ENCODE measurements around the gene TCF7L2. TPM values are rescaled to one million over a fixed set of nuclear protein-coding genes. Genes with fewer than 3 reads are reported as not detected.

Gene TCF7L2
- total RNA-seq, 1 experiment from 2014 or later: 14.8 TPM

- Histone ChIP-seq H3K27ac (no peak overlapping the region), H3K36me3 (ENCODE audit: low read depth) (no peaks in the 10 kb centered on the region), H3K27me3 (ENCODE audit: insufficient read depth, low read depth) (no peaks in the 10 kb centered on the region), H3K9me3 (ENCODE audit: insufficient read depth, low read depth) (no peaks in the 10 kb centered on the region), H3K4me1 (replicated peaks; ENCODE audit: insufficient read depth) (no peaks in the 10 kb centered on the region), H3K9me2 (ENCODE audit: insufficient read depth) (no peaks in the 10 kb centered on the region), H4K20me1 (ENCODE audit: insufficient read depth) (no peaks in the 10 kb centered on the region), H3K4me3 (no peak overlapping the region), H3K4me2 (no peak overlapping the region), H3K79me2 (ENCODE audit: low read depth) (no peaks in the 10 kb centered on the region), H2AFZ (no peak overlapping the region), H3F3A (ENCODE audit: insufficient read depth, low read depth) (no peaks in the 10 kb centered on the region)
- no peak for DNase-seq
- ChIA-PET CTCF (no interaction called here), POLR2A (ENCODE audit: unreplicated experiment) (no interaction called here)
- intact Hi-C loops (cut with micrococcal nuclease; ENCODE audit: unreplicated experiment): no loop called here
- no peak for TF ChIP-seq CTCF (conservative IDR thresholded peaks at IDR 0.05)
- no TSS peak for BruUV-seq (replicated peaks)
Observed at GRCh38 chr10:113169853-113170460, 219.9 kb downstream of the TCF7L2 start.

GRCh38 chr10:113171662-113172061, 221.6 kb downstream of the TCF7L2 start:
- no peaks in the 10 kb centered on the region for H3K36me3 ChIP-seq (ENCODE audit: low read depth)
- no peak overlapping the region for H3K4me3 ChIP-seq
- CTCF ChIA-PET: interaction anchor here (0.5 kb wide), 1 partner anchor 301 kb away, joined by 4 read pairs; no protein-coding TSS in a partner anchor
- no peak for TF ChIP-seq EZH2 (IDR thresholded peaks at IDR 0.05; ENCODE audit: low read depth)
- TF ChIP-seq CTCF (conservative IDR thresholded peaks at IDR 0.05): no peak
- H3K79me2 ChIP-seq (ENCODE audit: low read depth): no peaks in the 10 kb centered on the region
- DNase-seq: no peak
- H3K9me2 ChIP-seq (ENCODE audit: insufficient read depth): no peaks in the 10 kb centered on the region
- BruUV-seq (replicated peaks): no TSS peak
- no peaks in the 10 kb centered on the region for H3K27me3 ChIP-seq (ENCODE audit: insufficient read depth, low read depth)
- H4K20me1 ChIP-seq (ENCODE audit: insufficient read depth): no peaks in the 10 kb centered on the region
- H3K9me3 ChIP-seq (ENCODE audit: insufficient read depth, low read depth): no peaks in the 10 kb centered on the region
- H3F3A ChIP-seq (ENCODE audit: insufficient read depth, low read depth): no peaks in the 10 kb centered on the region
- no peak overlapping the region for H3K27ac ChIP-seq
- H3K4me1 ChIP-seq (replicated peaks; ENCODE audit: insufficient read depth): no peaks in the 10 kb centered on the region
- H3K4me2 ChIP-seq: no peak overlapping the region
- intact Hi-C loops (cut with micrococcal nuclease; ENCODE audit: unreplicated experiment): no loop called here
- POLR2A ChIA-PET (ENCODE audit: unreplicated experiment): no interaction called here
- H2AFZ ChIP-seq: no peak overlapping the region

GRCh38 chr10:113175176-113175575, 225.1 kb downstream of the TCF7L2 start:
- POLR2A ChIA-PET (ENCODE audit: unreplicated experiment): no interaction called here
- intact Hi-C loops (cut with micrococcal nuclease; ENCODE audit: unreplicated experiment): no loop called here
- no peak overlapping the region for H3K4me2 ChIP-seq
- TF ChIP-seq EZH2 (IDR thresholded peaks at IDR 0.05; ENCODE audit: low read depth) (no peak), CTCF (conservative IDR thresholded peaks at IDR 0.05) (no peak)
- no peak for DNase-seq
- no peaks in the 10 kb centered on the region for H3K9me2 ChIP-seq (ENCODE audit: insufficient read depth)
- no peak overlapping the region for H3K27ac ChIP-seq
- H3K79me2 ChIP-seq (ENCODE audit: low read depth): no peaks in the 10 kb centered on the region
- no peak overlapping the region for H3K4me3 ChIP-seq
- no TSS peak for BruUV-seq (replicated peaks)
- H3K36me3 ChIP-seq (ENCODE audit: low read depth): no peaks in the 10 kb centered on the region
- H3K27me3 ChIP-seq (ENCODE audit: insufficient read depth, low read depth): no peaks in the 10 kb centered on the region
- H3K9me3 ChIP-seq (ENCODE audit: insufficient read depth, low read depth): no peaks in the 10 kb centered on the region
- H4K20me1 ChIP-seq (ENCODE audit: insufficient read depth): no peaks in the 10 kb centered on the region
- no peak overlapping the region for H2AFZ ChIP-seq
- CTCF ChIA-PET: no interaction called here
- no peaks in the 10 kb centered on the region for H3F3A ChIP-seq (ENCODE audit: insufficient read depth, low read depth)
- H3K4me1 ChIP-seq (replicated peaks; ENCODE audit: insufficient read depth): no peaks in the 10 kb centered on the region
